BE2C (cell line): ENCODE results near the gene FBXO8.

Experiments used
- DNase-seq: peaks from one replicate; pipeline ENCODE4 v3.0.0-alpha.2; 2020
- H3K27me3 ChIP-seq: fragments of 250-450 bp; sonication (Bioruptor Pico); 2 replicates; pipeline ENCODE4 v1.5.1; 2020; ENCODE audit warnings: mild to moderate bottlenecking
- H3K36me3 ChIP-seq: fragments of 250-450 bp; sonication (Bioruptor Pico); 2 replicates; pipeline ENCODE4 v1.5.1; 2020; ENCODE audit warnings: mild to moderate bottlenecking
- H3K4me1 ChIP-seq: fragments of 250-450 bp; sonication (Bioruptor Pico); 2 replicates; pipeline ENCODE4 v1.5.1; 2020
- H3K4me3 ChIP-seq: 2 replicates; pipeline ENCODE4 v1.5.1; 2011; ENCODE audit warnings: low read depth, low read length
- H3K9me3 ChIP-seq: fragments of 250-450 bp; sonication (Bioruptor Pico); 2 replicates; pipeline ENCODE4 v1.5.1; 2020
- CTCF ChIP-seq: IDR thresholded peaks from 2 replicates; pipeline ENCODE4 v1.5.1; 2012; ENCODE audit warnings: mild to moderate bottlenecking, low read depth, low read length

Gene FBXO8

DNA sequence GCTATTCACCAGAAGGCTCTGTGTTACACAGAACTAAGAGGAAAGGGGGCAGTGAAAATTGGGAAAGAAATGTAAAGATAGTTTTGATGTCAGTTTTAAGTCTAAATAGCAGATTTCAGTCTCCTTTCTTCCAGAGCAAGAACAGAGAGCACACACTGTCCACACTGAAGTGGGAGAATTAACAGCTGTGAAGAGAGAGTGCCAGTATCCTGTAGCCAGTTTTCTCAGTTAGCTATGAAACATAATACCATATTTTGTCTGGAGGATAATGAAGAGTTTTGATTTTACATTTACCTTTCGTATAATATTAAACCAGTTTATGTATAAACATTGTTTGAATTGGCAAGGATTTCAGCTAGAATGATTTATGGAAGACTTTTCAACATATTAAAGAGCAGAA, 35.1 kb downstream of the FBXO8 start:
- DNase-seq = no peak
- no peaks in the 10 kb centered on the region for H3K9me3 ChIP-seq
- peaks cover 28% of the 10 kb centered on the region for H3K4me1 ChIP-seq
- no peaks in the 10 kb centered on the region for H3K27me3 ChIP-seq
- H3K4me3 ChIP-seq = no peak overlapping the region
- TF ChIP-seq CTCF = no peak
- H3K36me3 ChIP-seq = peaks cover 64% of the 10 kb centered on the region

DNA sequence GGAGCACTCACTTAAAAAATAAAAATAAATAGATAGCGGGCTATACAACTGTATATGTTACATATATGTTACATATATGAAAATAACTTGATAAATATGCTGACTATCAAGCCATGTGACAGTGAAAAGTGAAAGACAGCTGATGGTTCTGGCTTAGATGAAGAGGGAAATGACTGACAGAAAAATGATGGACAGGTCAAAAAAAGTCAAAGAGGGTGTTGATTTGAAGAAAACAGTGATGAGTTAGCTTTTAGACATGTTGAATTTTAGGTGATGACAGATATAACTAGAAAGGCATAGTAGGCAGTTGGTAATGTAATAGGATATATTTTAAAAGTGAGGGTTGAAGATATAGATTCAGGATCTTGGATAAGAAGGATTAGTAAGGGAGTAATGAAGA, 37.8 kb downstream of the FBXO8 start:
- no peak for TF ChIP-seq CTCF
- Histone ChIP-seq H3K27me3 (no peaks in the 10 kb centered on the region), H3K4me1 (peaks cover 21% of the 10 kb centered on the region), H3K4me3 (no peak overlapping the region), H3K9me3 (no peaks in the 10 kb centered on the region), H3K36me3 (peaks cover 43% of the 10 kb centered on the region)
- DNase-seq = no peak

- H3K4me3 ChIP-seq = no peak overlapping the region
- DNase-seq = no peak
- peaks cover 41% of the 10 kb centered on the region for H3K36me3 ChIP-seq
- TF ChIP-seq CTCF = no peak
- H3K4me1 ChIP-seq = peaks cover 21% of the 10 kb centered on the region
- H3K9me3 ChIP-seq = no peaks in the 10 kb centered on the region
- H3K27me3 ChIP-seq = no peaks in the 10 kb centered on the region
Observed at GRCh38 chr4:174244441-174244840, 39.0 kb downstream of the FBXO8 start.

- H3K27me3 ChIP-seq = no peaks in the 10 kb centered on the region
- H3K4me3 ChIP-seq = no peak overlapping the region
- no peak for TF ChIP-seq CTCF
Observed at GRCh38 chr4:174241162-174241561, 42.3 kb downstream of the FBXO8 start.

DNA sequence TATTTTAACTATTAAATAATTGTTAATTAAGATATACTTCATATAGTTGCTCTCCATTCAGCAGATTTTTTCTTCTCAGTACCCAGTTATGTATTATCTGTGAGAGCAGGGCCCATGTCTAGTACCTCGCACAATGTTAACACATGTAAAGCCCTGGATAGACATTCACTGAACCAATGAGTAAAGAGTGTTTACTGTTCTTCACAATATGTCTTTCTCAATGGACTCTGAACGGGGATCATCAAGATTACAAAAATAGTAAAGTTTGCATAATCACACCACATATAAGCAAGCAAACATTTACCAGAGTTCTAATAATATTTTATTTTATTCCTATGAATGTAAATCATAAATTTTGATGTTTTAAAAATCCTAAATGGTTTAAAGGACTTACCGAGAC, 47.1 kb downstream of the FBXO8 start:
- peaks cover 5% of the 10 kb centered on the region for H3K4me1 ChIP-seq
- no peaks in the 10 kb centered on the region for H3K9me3 ChIP-seq
- H3K27me3 ChIP-seq = no peaks in the 10 kb centered on the region
- no peak overlapping the region for H3K4me3 ChIP-seq
- DNase-seq = no peak
- H3K36me3 ChIP-seq = peaks cover 62% of the 10 kb centered on the region
- TF ChIP-seq CTCF = no peak

More at GRCh38 chr4:174241162-174241561, 42.3 kb downstream of the FBXO8 start:
- Histone ChIP-seq H3K36me3 (peaks cover 58% of the 10 kb centered on the region), H3K9me3 (no peaks in the 10 kb centered on the region), H3K4me1 (peaks cover 7% of the 10 kb centered on the region)
- DNase-seq = no peak

GRCh38 chr4:174230680-174231079, 52.8 kb downstream of the FBXO8 start:
- no peak for TF ChIP-seq CTCF
- no peak overlapping the region for H3K4me3 ChIP-seq
- H3K9me3 ChIP-seq = no peaks in the 10 kb centered on the region
- H3K36me3 ChIP-seq = peaks cover 11% of the 10 kb centered on the region
- no peaks in the 10 kb centered on the region for H3K27me3 ChIP-seq
- DNase-seq = peak; percentile 73
- H3K4me1 ChIP-seq = peaks cover 47% of the 10 kb centered on the region
